ENCODE measurements around the gene MPHOSPH9. TPM values are rescaled to one million over a fixed set of nuclear protein-coding genes. Genes with fewer than 3 reads are reported as not detected.

The MPHOSPH9 gene
- total and polyA plus RNA-seq, 2 of the 13 experiments (the other 11 are each of a cell fraction or from before 2014, with no cell fraction given) = 20.3 to 63.4 TPM

DNA sequence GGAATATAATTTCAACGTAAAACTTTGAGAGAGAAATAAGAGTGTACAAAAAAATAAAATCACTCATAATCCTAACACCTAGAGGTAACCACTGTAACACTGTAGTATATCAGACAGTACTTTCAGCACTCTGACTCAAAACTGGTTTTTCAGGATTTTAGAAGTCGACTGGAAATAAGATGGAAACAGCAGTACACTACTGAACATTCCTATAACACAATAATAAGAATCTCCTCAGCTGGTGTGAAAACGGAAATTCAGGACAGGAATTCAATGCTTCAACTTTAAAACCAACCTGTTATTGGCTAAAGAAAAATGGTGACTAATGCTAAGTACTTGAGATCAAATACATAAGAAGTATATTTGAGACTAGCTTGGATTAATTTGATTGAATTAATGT is 69.7 kb downstream of the MPHOSPH9 start:
- no peak for DNase-seq (ENCODE audit: low spot score)
- ChIA-PET CTCF (ENCODE audit: low intra/inter-chr PET ratio, low total read pairs) (no interaction called here), POLR2A (no interaction called here)
- TF ChIP-seq ZNF335 (CRISPR knock-in tag; IDR thresholded peaks at IDR 0.05) (no peak), HNF4G (IDR thresholded peaks at IDR 0.05; ENCODE audit: borderline replicate concordance, low read depth, low read length) (no peak), HNF4G (CRISPR knock-in tag; IDR thresholded peaks at IDR 0.05; ENCODE audit: borderline replicate concordance, low read depth) (no peak), FOXK2 (IDR thresholded peaks at IDR 0.05) (no peak), ZBTB7B (CRISPR knock-in tag; IDR thresholded peaks at IDR 0.05) (no peak), ZNF20 (CRISPR knock-in tag; IDR thresholded peaks at IDR 0.05) (no peak), GATAD1 (CRISPR knock-in tag; IDR thresholded peaks at IDR 0.05) (no peak), FLYWCH1 (CRISPR knock-in tag; IDR thresholded peaks at IDR 0.05) (no peak), ZNF143 (CRISPR knock-in tag; IDR thresholded peaks at IDR 0.05) (no peak), POLR2A (IDR thresholded peaks at IDR 0.05; ENCODE audit: insufficient read depth in 1 of 2, low read depth in 2 of 2, low read length in 2 of 2) (no peak), MEIS1 (CRISPR knock-in tag; IDR thresholded peaks at IDR 0.05; ENCODE audit: borderline replicate concordance) (no peak), TOPORS (CRISPR knock-in tag; IDR thresholded peaks at IDR 0.05) (no peak), SRF (IDR thresholded peaks at IDR 0.05; ENCODE audit: low read depth, low read length) (no peak), FOXM1 (CRISPR knock-in tag; IDR thresholded peaks at IDR 0.05) (no peak), ZNF839 (CRISPR knock-in tag; IDR thresholded peaks at IDR 0.05; ENCODE audit: borderline replicate concordance) (no peak)
- TF ChIP-seq, protein P1, sequence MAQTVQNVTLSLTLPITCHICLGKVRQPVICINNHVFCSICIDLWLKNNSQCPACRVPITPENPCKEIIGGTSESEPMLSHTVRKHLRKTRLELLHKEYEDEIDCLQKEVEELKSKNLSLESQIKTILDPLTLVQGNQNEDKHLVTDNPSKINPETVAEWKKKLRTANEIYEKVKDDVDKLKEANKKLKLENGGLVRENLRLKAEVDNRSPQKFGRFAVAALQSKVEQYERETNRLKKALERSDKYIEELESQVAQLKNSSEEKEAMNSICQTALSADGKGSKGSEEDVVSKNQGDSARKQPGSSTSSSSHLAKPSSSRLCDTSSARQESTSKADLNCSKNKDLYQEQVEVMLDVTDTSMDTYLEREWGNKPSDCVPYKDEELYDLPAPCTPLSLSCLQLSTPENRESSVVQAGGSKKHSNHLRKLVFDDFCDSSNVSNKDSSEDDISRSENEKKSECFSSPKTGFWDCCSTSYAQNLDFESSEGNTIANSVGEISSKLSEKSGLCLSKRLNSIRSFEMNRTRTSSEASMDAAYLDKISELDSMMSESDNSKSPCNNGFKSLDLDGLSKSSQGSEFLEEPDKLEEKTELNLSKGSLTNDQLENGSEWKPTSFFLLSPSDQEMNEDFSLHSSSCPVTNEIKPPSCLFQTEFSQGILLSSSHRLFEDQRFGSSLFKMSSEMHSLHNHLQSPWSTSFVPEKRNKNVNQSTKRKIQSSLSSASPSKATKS (CRISPR knock-in tag; IDR thresholded peaks at IDR 0.05) = no peak
- TF ChIP-seq, protein P2, sequence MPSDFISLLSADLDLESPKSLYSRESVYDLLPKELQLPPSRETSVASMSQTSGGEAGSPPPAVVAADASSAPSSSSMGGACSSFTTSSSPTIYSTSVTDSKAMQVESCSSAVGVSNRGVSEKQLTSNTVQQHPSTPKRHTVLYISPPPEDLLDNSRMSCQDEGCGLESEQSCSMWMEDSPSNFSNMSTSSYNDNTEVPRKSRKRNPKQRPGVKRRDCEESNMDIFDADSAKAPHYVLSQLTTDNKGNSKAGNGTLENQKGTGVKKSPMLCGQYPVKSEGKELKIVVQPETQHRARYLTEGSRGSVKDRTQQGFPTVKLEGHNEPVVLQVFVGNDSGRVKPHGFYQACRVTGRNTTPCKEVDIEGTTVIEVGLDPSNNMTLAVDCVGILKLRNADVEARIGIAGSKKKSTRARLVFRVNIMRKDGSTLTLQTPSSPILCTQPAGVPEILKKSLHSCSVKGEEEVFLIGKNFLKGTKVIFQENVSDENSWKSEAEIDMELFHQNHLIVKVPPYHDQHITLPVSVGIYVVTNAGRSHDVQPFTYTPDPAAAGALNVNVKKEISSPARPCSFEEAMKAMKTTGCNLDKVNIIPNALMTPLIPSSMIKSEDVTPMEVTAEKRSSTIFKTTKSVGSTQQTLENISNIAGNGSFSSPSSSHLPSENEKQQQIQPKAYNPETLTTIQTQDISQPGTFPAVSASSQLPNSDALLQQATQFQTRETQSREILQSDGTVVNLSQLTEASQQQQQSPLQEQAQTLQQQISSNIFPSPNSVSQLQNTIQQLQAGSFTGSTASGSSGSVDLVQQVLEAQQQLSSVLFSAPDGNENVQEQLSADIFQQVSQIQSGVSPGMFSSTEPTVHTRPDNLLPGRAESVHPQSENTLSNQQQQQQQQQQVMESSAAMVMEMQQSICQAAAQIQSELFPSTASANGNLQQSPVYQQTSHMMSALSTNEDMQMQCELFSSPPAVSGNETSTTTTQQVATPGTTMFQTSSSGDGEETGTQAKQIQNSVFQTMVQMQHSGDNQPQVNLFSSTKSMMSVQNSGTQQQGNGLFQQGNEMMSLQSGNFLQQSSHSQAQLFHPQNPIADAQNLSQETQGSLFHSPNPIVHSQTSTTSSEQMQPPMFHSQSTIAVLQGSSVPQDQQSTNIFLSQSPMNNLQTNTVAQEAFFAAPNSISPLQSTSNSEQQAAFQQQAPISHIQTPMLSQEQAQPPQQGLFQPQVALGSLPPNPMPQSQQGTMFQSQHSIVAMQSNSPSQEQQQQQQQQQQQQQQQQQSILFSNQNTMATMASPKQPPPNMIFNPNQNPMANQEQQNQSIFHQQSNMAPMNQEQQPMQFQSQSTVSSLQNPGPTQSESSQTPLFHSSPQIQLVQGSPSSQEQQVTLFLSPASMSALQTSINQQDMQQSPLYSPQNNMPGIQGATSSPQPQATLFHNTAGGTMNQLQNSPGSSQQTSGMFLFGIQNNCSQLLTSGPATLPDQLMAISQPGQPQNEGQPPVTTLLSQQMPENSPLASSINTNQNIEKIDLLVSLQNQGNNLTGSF (CRISPR knock-in tag; IDR thresholded peaks at IDR 0.05) = no peak
- TF ChIP-seq, protein P3, sequence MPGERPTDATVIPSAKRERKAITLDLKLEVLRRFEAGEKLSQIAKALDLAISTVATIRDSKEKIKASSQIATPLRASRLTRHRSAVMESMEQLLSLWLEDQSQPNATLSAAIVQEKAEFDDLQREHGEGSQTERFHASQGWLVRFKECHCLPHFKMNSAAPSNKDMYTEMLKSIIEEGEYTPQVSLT (CRISPR knock-in tag; IDR thresholded peaks at IDR 0.05; ENCODE audit: borderline replicate concordance, low read depth) = no peak
- Histone ChIP-seq H3K79me2 (ENCODE audit: insufficient read depth, low read length) (no peaks in the 10 kb centered on the region), H3K9me3 (ENCODE audit: low read length) (no peaks in the 10 kb centered on the region), H3K4me2 (ENCODE audit: low read depth, low read length) (no peak overlapping the region), H3K4me1 (ENCODE audit: insufficient read depth, low read length) (peaks cover 38% of the 10 kb centered on the region), H3K9ac (ENCODE audit: insufficient read depth, low read depth, low read length) (no peak overlapping the region), H3K36me3 (replicated peaks in 1 of 2; ENCODE audit: control insufficient read depth in 1 of 2, insufficient read depth in 2 of 2, low read length in 2 of 2) (peaks cover 9 to 55% of the 10 kb centered on the region in 2 experiments), H3K27me3 (ENCODE audit: control insufficient read depth in 1 of 2, insufficient read depth in 2 of 2, low read length in 2 of 2) (no peaks in the 10 kb centered on the region), H3K27ac (ENCODE audit: extremely low read length, insufficient read depth, low read length) (no peak overlapping the region), H4K20me1 (ENCODE audit: insufficient read depth, low read length) (no peaks in the 10 kb centered on the region), H2AFZ (ENCODE audit: low read length) (no peak overlapping the region), H3K4me3 (replicated peaks in 1 of 3; ENCODE audit: insufficient read depth in 1 of 3, low read depth in 2 of 3, low read length in 3 of 3) (no peak overlapping the region)
- in situ Hi-C loops (cut with HindIII; ENCODE audit: extremely low pct_ligation_motif_present, low pct_unique_long_range_greater_than_20kb) (no loop called here), intact Hi-C loops (cut with micrococcal nuclease; ENCODE audit: unreplicated experiment) (no loop called here)
- ATAC-seq = no peak
- FAIRE-seq = no peak
- WGBS (ENCODE audit: low lambda C conversion rate) = 98% methylated on average over 3 of the region's 3 CpGs
- no TSS peak for BruUV-seq (replicated peaks)
